Measurements from ENCODE around the gene KLHL8. TPM values are rescaled to one million over a fixed set of nuclear protein-coding genes. Genes with fewer than 3 reads are reported as not detected.
"Not testable (repeated sequence)": the region's sequence is repeated elsewhere in the genome, so short reads cannot be mapped to it uniquely, and the experiment has no call there.

KLHL8 gene
- total RNA-seq, 2 experiments from 2014 or later = 9.1 to 9.8 TPM

DNA sequence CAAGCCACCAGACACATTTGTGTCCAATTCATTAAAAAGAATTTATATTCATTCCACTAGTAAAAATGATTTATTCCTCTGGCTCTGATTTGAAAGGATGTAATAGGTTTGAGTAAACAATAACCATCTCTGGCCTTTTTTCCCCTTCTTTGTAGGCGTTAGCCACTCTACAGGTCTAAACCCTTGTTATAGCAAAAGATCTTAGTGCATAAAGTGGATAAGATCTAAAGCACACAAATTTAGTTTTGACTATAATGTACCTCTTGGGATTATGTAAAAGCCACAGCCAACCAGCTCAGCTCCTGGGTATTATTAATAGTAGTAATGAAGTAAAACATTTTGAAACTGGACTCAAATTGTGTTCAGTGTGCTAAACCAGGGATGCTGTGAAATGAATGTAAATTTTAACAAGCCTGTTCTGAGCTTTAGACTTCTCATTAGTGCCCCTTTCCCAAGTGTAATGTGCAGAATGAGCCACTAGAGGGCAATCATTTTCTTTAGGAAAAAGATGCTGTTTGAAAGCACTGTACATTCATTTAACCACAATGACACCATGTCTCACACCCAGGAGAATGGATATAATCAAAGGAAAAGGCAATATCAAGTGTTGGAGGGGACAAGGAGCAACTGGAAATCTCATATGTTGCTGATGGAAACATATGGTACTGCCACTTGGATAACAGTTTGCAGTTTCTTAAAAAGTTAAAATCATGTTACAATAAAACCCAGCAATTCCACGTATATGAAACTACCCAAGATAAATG is 69.7 kb downstream of the KLHL8 start:
- peaks cover 2% of the 10 kb centered on the region for H3K36me3 Mint-ChIP-seq (ENCODE audit: low read depth)
- no peaks in the 10 kb centered on the region for H3K9me3 Mint-ChIP-seq
- no peaks in the 10 kb centered on the region for H3K27me3 Mint-ChIP-seq
- H3K4me3 Mint-ChIP-seq = no peak overlapping the region
- no peaks in the 10 kb centered on the region for H3K4me1 Mint-ChIP-seq
- H3K27ac Mint-ChIP-seq = no peak overlapping the region
- ChIA-PET POLR2A (interaction anchor here (1.1 kb wide), 1 partner anchor 85 kb away, joined by 3 read pairs; no protein-coding TSS in a partner anchor), CTCF (interaction anchor here (0.7 to 3.2 kb wide), 27 partner anchors 10 to 1462 kb away, joined by 3 to 56 read pairs (median 4); partner anchors contain the start of genes AFF1 and KLHL8)
- peak; percentile 26 for DNase-seq

- Mint-ChIP-seq H3K4me1 (no peaks in the 10 kb centered on the region), H3K36me3 (ENCODE audit: low read depth) (peaks cover 13% of the 10 kb centered on the region), H3K27me3 (no peaks in the 10 kb centered on the region), H3K27ac (no peak overlapping the region), H3K4me3 (no peak overlapping the region), H3K9me3 (no peaks in the 10 kb centered on the region)
- ChIA-PET POLR2A (no interaction called here), CTCF (no interaction called here)
- no peak for DNase-seq
Measured at GRCh38 chr4:87147116-87147515, 73.3 kb downstream of the KLHL8 start.

GRCh38 chr4:87145934-87146333 is 74.5 kb downstream of the KLHL8 start:
- H3K27ac Mint-ChIP-seq, H3K4me1 Mint-ChIP-seq, CTCF ChIA-PET, H3K4me3 Mint-ChIP-seq, H3K9me3 Mint-ChIP-seq, POLR2A ChIA-PET, DNase-seq, H3K27me3 Mint-ChIP-seq: not testable (repeated sequence)
- peaks cover 23% of the 10 kb centered on the region for H3K36me3 Mint-ChIP-seq (ENCODE audit: low read depth)

GRCh38 chr4:87144356-87144755 is 76.1 kb downstream of the KLHL8 start:
- no peak overlapping the region for H3K4me3 Mint-ChIP-seq
- H3K36me3 Mint-ChIP-seq (ENCODE audit: low read depth) = peaks cover 31% of the 10 kb centered on the region
- DNase-seq = no peak
- H3K27me3 Mint-ChIP-seq = no peaks in the 10 kb centered on the region
- POLR2A ChIA-PET = no interaction called here
- no peak overlapping the region for H3K27ac Mint-ChIP-seq
- H3K9me3 Mint-ChIP-seq = no peaks in the 10 kb centered on the region
- H3K4me1 Mint-ChIP-seq = no peaks in the 10 kb centered on the region
- CTCF ChIA-PET = no interaction called here

DNA sequence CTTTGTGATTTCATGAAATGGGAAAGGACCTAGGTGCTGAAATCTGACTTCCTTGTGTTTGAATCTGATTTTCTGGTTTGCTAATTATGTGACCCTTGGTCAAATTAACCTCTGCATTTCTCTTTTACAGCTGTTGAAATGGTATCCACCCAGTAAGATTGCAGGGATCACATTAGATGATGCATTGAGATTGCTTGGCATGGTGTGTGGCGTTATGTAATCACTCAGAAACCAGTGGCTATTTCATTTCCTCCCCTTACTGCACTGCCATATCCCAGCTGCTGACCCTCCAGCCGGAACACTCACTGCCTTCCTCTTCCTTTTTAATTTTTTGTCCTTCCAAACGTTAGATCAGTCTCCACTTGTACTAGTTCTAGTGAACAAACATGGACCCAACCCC is 79.0 kb downstream of the KLHL8 start:
- no peak overlapping the region for H3K27ac Mint-ChIP-seq
- peaks cover 42% of the 10 kb centered on the region for H3K36me3 Mint-ChIP-seq (ENCODE audit: low read depth)
- no peak overlapping the region for H3K4me3 Mint-ChIP-seq
- CTCF ChIA-PET = interaction anchor here (0.9 kb wide), 1 partner anchor 9 kb away, joined by 5 read pairs; no protein-coding TSS in a partner anchor
- no peak for DNase-seq
- no peaks in the 10 kb centered on the region for H3K4me1 Mint-ChIP-seq
- POLR2A ChIA-PET = no interaction called here
- no peaks in the 10 kb centered on the region for H3K9me3 Mint-ChIP-seq
- no peaks in the 10 kb centered on the region for H3K27me3 Mint-ChIP-seq

DNA sequence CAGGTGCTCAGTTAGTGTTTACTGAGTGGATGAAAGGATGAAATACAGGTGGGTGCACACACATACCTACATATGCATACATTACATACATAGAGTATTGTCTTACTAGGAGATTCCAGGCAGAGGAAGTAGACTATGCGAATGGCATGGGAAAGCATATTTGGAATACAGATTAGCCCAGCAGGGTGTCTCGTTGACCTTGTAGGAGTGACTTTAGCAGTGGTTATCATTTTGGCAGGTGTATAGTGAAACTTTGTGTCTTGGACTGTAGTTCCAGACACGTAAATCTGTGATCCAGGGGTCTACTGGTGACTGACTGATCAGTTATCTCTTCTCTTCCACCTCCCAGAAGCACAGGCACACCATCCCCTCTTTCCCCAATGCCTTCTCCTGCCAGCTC is 86.3 kb downstream of the KLHL8 start:
- POLR2A ChIA-PET = no interaction called here
- no peak for DNase-seq
- Mint-ChIP-seq H3K9me3 (no peaks in the 10 kb centered on the region), H3K4me3 (no peak overlapping the region), H3K27me3 (no peaks in the 10 kb centered on the region), H3K4me1 (no peaks in the 10 kb centered on the region), H3K27ac (no peak overlapping the region), H3K36me3 (ENCODE audit: low read depth) (peaks cover 65% of the 10 kb centered on the region)
- CTCF ChIA-PET = interaction anchor here (1.2 kb wide), 1 partner anchor 16 kb away, joined by 4 read pairs; no protein-coding TSS in a partner anchor

DNA sequence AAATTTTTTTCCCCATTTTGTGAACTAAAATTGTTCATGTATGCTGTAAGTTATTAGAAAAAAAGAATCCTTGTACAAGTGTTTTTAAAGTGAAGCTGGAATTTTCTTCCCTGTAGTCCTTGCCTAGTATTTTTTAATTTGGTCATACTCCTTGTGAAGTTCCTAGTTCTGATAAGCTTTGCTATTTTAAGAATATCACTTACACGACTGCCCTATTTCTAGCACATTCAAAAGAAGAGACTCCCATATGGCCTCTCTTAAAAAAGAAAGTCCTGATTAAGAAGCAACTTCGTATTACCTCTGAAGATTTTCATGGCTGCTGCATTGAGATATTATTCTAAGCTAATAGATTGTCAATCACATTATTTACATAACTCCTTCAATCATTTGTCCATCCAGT is 87.2 kb downstream of the KLHL8 start:
- Mint-ChIP-seq H3K4me3 (no peak overlapping the region), H3K9me3 (no peaks in the 10 kb centered on the region), H3K36me3 (ENCODE audit: low read depth) (peaks cover 73% of the 10 kb centered on the region), H3K27ac (no peak overlapping the region), H3K27me3 (no peaks in the 10 kb centered on the region), H3K4me1 (no peaks in the 10 kb centered on the region)
- no peak for DNase-seq
- POLR2A ChIA-PET = no interaction called here
- CTCF ChIA-PET = interaction anchor here (1.1 kb wide), 1 partner anchor 210 kb away, joined by 6 read pairs; no protein-coding TSS in a partner anchor

DNA sequence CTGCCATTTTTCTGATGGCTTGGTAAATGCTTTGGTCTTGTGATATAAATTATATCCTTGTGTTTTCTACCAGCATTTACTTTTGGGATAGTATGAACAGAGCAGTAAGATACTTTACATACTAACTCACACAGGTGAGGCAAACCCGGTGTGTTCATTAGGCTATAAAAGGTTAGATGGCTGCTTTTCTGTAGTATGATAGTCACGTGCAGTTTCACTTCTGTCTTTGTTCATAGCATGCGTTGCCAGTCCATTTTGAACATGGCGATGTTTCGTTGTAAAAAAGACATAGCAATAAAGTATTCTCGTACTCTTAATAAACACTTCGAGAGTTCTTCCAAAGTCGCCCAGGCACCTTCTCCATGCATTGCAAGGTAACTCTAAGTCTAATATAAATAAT is 88.4 kb downstream of the KLHL8 start:
- ChIA-PET CTCF (no interaction called here), POLR2A (no interaction called here)
- DNase-seq = no peak
- Mint-ChIP-seq H3K9me3 (no peaks in the 10 kb centered on the region), H3K27me3 (no peaks in the 10 kb centered on the region), H3K4me3 (no peak overlapping the region), H3K4me1 (no peaks in the 10 kb centered on the region), H3K36me3 (ENCODE audit: low read depth) (peaks cover 76% of the 10 kb centered on the region), H3K27ac (no peak overlapping the region)

- H3K4me1 Mint-ChIP-seq = no peaks in the 10 kb centered on the region
- no peaks in the 10 kb centered on the region for H3K27me3 Mint-ChIP-seq
- ChIA-PET POLR2A (no interaction called here), CTCF (no interaction called here)
- H3K4me3 Mint-ChIP-seq = no peak overlapping the region
- no peak for DNase-seq
- H3K36me3 Mint-ChIP-seq (ENCODE audit: low read depth) = peaks cover 78% of the 10 kb centered on the region
- no peak overlapping the region for H3K27ac Mint-ChIP-seq
- no peaks in the 10 kb centered on the region for H3K9me3 Mint-ChIP-seq
Measured at GRCh38 chr4:87130985-87131703, 89.3 kb downstream of the KLHL8 start.

DNA sequence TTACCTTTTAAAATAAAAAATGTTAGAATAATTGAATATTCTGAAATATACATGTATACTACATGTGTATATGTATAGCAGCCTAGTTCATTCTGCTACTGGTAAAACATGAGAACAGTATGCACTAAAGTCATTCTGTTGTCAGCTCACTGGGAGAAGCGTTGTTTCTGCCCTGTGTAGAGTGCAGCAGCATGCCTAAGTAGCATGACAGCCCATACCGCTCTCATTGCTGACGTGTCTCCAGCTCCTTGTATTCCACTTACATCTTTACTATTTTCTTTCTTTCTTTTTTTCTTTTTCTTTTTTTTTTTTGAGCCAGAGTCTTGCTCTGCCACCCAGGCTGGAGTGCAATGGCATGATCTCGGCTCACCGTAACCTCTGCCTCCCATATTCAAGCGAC is 90.7 kb downstream of the KLHL8 start:
- Mint-ChIP-seq H3K4me3 (no peak overlapping the region), H3K9me3 (no peaks in the 10 kb centered on the region), H3K4me1 (no peaks in the 10 kb centered on the region), H3K27ac (no peak overlapping the region), H3K36me3 (ENCODE audit: low read depth) (peaks cover 79% of the 10 kb centered on the region), H3K27me3 (no peaks in the 10 kb centered on the region)
- ChIA-PET CTCF (no interaction called here), POLR2A (no interaction called here)
- no peak for DNase-seq

DNA sequence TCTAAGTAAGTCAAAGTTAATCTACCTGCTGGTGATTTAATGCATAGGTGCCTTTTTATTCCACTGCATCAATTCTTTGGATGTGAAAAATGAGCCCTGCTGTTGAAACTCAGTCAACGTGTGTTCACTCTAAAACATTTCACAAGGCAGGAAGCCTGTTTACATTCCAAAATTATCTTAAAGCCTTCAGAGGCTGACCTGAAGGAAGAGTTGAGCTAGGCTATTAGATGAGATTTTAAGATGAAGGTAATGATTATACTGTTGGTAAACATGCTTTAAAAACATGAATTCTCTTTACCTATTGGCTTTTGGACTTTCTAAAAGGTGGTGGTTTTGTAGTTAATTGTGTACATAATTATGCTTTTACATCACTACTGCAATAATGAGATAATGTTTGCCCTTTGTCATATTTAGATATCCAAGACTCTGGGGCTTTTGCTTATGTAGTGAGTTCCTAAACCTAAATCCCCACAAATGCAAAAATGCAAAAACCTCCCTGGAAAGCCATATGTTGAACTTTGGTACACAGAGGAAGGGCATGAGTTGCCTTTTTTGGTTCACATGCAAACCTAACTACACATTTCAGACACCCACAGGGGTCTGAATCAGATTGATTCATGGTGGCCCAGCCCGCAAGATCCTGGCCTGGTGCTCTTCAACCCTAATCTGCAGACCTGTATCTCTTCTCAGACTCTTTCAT is 92.3 kb downstream of the KLHL8 start:
- Mint-ChIP-seq H3K9me3 (no peaks in the 10 kb centered on the region), H3K27ac (no peak overlapping the region), H3K4me1 (no peaks in the 10 kb centered on the region), H3K27me3 (no peaks in the 10 kb centered on the region), H3K4me3 (no peak overlapping the region), H3K36me3 (ENCODE audit: low read depth) (peaks cover 70% of the 10 kb centered on the region)
- DNase-seq = no peak
- ChIA-PET CTCF (no interaction called here), POLR2A (no interaction called here)

DNA sequence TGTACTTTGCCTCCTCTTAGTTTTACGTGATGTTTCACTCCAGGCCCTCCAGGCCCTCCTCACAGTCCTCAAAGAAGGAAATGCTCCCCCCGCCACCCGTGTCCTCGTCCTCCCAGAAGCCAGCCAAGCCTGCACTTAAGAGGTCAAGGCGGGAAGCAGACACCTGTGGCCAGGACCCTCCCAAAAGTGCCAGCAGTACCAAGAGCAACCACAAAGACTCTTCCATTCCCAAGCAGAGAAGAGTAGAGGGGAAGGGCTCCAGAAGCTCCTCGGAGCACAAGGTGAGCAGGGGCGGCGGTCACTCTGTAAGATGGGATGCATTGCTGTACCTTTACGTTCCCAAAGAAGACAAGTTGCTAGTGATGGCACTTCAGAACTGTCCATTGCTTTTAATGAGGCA is 94.4 kb downstream of the KLHL8 start:
- no peak overlapping the region for H3K4me3 Mint-ChIP-seq
- H3K27me3 Mint-ChIP-seq = no peaks in the 10 kb centered on the region
- CTCF ChIA-PET = no interaction called here
- DNase-seq = no peak
- H3K9me3 Mint-ChIP-seq = no peaks in the 10 kb centered on the region
- H3K36me3 Mint-ChIP-seq (ENCODE audit: low read depth) = peaks cover 60% of the 10 kb centered on the region
- POLR2A ChIA-PET = no interaction called here
- H3K4me1 Mint-ChIP-seq = peaks cover 2% of the 10 kb centered on the region
- H3K27ac Mint-ChIP-seq = no peak overlapping the region

DNA sequence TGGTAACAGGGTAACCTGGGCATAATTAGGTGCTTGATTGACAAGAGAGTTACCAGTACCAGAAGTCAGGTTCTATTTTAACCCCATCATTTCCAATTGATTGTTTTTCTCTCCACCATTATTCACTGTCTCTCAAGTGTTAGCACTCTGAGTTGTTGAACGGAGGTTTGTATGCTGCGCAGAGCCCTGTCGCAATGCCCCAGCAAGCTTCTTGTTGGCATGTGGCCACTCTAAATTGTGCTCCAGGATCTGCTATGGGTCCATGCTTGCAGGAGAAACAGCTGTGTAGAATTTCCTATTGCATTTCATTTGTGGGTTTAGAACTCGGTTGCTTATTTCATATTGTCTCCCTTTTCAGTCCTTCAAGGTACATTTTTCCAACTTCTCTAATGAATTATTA is 98.2 kb downstream of the KLHL8 start:
- no peak overlapping the region for H3K27ac Mint-ChIP-seq
- H3K4me3 Mint-ChIP-seq = no peak overlapping the region
- no peaks in the 10 kb centered on the region for H3K27me3 Mint-ChIP-seq
- H3K9me3 Mint-ChIP-seq = no peaks in the 10 kb centered on the region
- ChIA-PET CTCF (interaction anchor here (1.4 kb wide), 1 partner anchor 200 kb away, joined by 4 read pairs; no protein-coding TSS in a partner anchor), POLR2A (no interaction called here)
- no peak for DNase-seq
- peaks cover 12% of the 10 kb centered on the region for H3K4me1 Mint-ChIP-seq
- H3K36me3 Mint-ChIP-seq (ENCODE audit: low read depth) = peaks cover 59% of the 10 kb centered on the region

All from activated CD4-positive, alpha-beta memory T cell treated with anti-CD3 and anti-CD28 coated beads, Interleukin-2, amount 10 ng/mL, durations not matched to agents 7 days and 5 days (primary cell).